Measurements from ENCODE around the gene RHD. TPM values are rescaled to one million over a fixed set of nuclear protein-coding genes. Genes with fewer than 3 reads are reported as not detected.
A peak's percentile ranks its signal among the peaks of the same experiment; 100 is the strongest.

The RHD gene
- total RNA-seq, 2 donors from 2014 or later, result not detected

DNA sequence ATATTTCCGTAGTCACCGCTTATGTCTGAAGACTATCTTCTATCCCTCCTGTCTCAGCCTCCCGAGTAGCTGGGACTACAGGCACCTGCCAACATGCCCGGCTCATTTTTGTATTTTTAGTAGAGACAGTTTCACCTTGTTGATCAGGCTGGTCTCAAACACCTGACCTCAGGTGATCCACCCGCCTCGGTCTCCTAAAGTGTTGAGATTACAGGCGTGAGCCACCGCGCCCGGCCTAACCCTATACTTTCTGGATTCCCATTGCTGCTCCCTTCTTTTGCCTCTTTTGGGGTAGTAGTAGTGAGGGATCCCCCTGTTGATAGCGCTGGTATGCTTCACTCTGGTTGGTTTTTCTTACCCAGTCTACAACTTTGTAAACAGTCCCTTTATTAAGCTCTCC, 34.3 kb upstream of the RHD start:
- Histone ChIP-seq H3K4me3 (no peak overlapping the region), H3K9me3 (no peaks in the 10 kb centered on the region), H3K4me1 (replicated peaks) (peaks cover 19% of the 10 kb centered on the region), H3K27me3 (replicated peaks; ENCODE audit: insufficient read depth) (no peaks in the 10 kb centered on the region), H3K36me3 (peaks cover 0 to 8% of the 10 kb centered on the region in 2 donors), H3K27ac (no peak overlapping the region)
- no peak for DNase-seq (ENCODE audit: low spot score)
- 91% methylated on average over 11 of the region's 11 CpGs for WGBS
- TF ChIP-seq POLR2AphosphoS5 (IDR thresholded peaks at IDR 0.05) (no peak), POLR2A (IDR thresholded peaks at IDR 0.05) (no peak)
- TF ChIP-seq, protein P1, sequence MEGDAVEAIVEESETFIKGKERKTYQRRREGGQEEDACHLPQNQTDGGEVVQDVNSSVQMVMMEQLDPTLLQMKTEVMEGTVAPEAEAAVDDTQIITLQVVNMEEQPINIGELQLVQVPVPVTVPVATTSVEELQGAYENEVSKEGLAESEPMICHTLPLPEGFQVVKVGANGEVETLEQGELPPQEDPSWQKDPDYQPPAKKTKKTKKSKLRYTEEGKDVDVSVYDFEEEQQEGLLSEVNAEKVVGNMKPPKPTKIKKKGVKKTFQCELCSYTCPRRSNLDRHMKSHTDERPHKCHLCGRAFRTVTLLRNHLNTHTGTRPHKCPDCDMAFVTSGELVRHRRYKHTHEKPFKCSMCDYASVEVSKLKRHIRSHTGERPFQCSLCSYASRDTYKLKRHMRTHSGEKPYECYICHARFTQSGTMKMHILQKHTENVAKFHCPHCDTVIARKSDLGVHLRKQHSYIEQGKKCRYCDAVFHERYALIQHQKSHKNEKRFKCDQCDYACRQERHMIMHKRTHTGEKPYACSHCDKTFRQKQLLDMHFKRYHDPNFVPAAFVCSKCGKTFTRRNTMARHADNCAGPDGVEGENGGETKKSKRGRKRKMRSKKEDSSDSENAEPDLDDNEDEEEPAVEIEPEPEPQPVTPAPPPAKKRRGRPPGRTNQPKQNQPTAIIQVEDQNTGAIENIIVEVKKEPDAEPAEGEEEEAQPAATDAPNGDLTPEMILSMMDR (IDR thresholded peaks at IDR 0.05), result no peak
- intact Hi-C loops (cut with DNase I), result no loop called here

DNA sequence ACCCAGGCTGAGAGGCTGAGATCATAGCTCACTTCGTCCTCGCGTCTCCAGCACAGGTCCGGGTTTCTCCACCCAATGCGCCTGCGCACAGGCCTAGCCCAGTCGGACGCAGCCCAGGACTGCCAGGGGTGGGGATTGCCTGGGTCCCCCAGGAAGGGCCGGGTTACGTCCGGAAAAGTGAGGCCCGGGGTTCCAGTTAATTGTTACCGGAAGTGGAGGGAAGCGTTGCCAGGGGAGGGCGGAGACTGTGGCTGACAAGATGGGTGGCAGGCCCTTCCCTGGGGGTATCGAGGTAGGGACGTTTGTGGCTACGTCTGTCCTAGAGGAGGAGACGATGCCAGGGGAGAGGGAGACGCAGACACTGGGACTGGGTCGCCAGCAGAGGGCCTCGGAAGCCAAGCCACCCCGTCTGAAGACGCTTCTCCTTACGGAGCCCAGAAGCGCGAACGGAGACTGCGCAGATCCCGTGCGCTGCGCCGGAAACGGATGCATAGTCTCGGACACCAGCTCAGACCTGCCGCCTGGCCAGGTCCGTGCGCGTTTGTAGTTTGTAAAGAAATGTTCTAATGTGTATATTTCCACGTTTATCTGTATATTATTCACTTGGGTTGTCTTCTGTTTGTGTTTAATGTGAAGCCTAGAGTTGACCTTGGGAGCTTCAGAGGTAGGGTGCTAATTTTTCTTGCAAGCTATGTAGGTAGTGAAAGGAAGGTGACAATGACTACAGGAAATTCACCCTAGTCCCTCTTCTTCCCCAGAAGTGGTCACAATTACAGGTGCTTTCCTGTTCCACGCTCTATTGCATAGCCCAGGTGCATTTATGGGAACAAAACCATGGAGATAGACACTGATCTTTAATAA, 32.4 kb upstream of the RHD start:
- H3K4me3 ChIP-seq, result peak overlapping the region; percentile 30 to 43
- WGBS, result 1% methylated on average over 27 of the region's 41 CpGs
- H3K9me3 ChIP-seq, result no peaks in the 10 kb centered on the region
- peaks cover 0 to 12% of the 10 kb centered on the region in 2 donors for H3K36me3 ChIP-seq
- no peaks in the 10 kb centered on the region for H3K27me3 ChIP-seq (replicated peaks; ENCODE audit: insufficient read depth)
- TF ChIP-seq POLR2AphosphoS5 (IDR thresholded peaks at IDR 0.05) (peak; percentile 91), POLR2A (IDR thresholded peaks at IDR 0.05) (peak; percentile 32)
- TF ChIP-seq, protein P1 (IDR thresholded peaks at IDR 0.05), result peak in 3 of 4 experiments; percentile 68 to 90 (median 83)
- H3K27ac ChIP-seq, result peak overlapping the region; percentile 91 to 96
- intact Hi-C loops (cut with DNase I), result loop anchor here (10.0 kb wide), 1 partner anchor 105 kb away; no protein-coding TSS in a partner anchor
- peak; percentile 92 for DNase-seq (ENCODE audit: low spot score)
- H3K4me1 ChIP-seq (replicated peaks), result peaks cover 15% of the 10 kb centered on the region

DNA sequence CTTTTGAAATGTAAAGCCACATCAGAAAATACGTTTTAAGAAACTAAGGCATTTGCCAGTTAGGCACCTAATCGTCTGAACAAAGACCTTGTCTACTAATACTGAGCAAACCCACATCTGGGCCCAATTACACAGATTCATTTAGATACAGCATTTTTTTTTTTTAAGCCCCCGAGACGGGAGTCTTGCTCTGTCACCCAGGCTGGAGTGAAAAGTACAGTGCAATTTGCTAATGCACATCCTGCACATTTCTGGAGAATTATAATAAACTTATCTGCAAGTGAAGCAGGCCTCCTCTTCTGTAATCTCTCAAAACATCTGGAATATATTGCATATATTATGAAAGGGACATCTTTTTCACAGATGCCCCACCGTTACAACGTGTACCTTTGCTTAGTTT, 28.4 kb upstream of the RHD start:
- Histone ChIP-seq H3K27me3 (replicated peaks; ENCODE audit: insufficient read depth) (no peaks in the 10 kb centered on the region), H3K36me3 (peaks cover 0 to 12% of the 10 kb centered on the region in 2 donors), H3K4me3 (no peak overlapping the region), H3K4me1 (replicated peaks) (peaks cover 15% of the 10 kb centered on the region), H3K27ac (no peak overlapping the region), H3K9me3 (no peaks in the 10 kb centered on the region)
- TF ChIP-seq POLR2A (IDR thresholded peaks at IDR 0.05) (no peak), POLR2AphosphoS5 (IDR thresholded peaks at IDR 0.05) (no peak)
- TF ChIP-seq, protein P1 (IDR thresholded peaks at IDR 0.05), result no peak
- intact Hi-C loops (cut with DNase I), result loop anchor here (10.0 kb wide), 1 partner anchor 101 kb away; no protein-coding TSS in a partner anchor
- no peak for DNase-seq (ENCODE audit: low spot score)
- WGBS, result 55% methylated on average over 6 of the region's 6 CpGs

DNA sequence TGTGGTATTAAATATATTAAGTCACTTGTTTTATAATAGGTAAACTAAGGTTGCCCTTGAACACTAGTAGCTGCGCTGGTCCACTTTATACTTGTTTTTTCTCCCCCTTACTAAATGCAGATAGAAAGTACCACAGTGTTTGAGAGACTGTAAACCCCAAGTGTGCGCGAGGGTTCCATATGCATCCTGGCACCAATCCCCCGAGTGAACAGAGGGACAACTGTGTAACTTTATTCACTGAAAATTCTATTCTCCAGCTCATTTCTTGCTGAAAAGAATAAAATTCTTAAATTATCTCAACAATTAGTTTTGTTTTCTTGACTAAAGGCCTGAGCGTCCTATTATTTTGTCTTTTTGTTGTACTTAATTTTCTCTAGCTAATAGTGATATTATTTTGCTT, 26.9 kb upstream of the RHD start:
- Histone ChIP-seq H3K4me3 (peak overlapping the region; percentile 82 to 92), H3K27ac (peak overlapping the region in 1 of 2 donors; percentile 98), H3K4me1 (replicated peaks) (peaks cover 8% of the 10 kb centered on the region), H3K9me3 (no peaks in the 10 kb centered on the region), H3K27me3 (replicated peaks; ENCODE audit: insufficient read depth) (no peaks in the 10 kb centered on the region), H3K36me3 (peaks cover 0 to 12% of the 10 kb centered on the region in 2 donors)
- DNase-seq (ENCODE audit: low spot score), result no peak
- intact Hi-C loops (cut with DNase I), result loop anchor here (10.0 kb wide), 1 partner anchor 99 kb away; no protein-coding TSS in a partner anchor
- 79% methylated on average over 5 of the region's 5 CpGs for WGBS
- TF ChIP-seq POLR2A (IDR thresholded peaks at IDR 0.05) (no peak), POLR2AphosphoS5 (IDR thresholded peaks at IDR 0.05) (no peak)
- TF ChIP-seq, protein P1 (IDR thresholded peaks at IDR 0.05), result no peak
